Stimulated activated CD4-positive, alpha-beta T cell treated with anti-CD3 and anti-CD28 coated beads, TNF-alpha, amount 100 ng/mL, for 48 hours (primary cell): ENCODE measurements around the gene BAIAP2.

ENCODE experiments used
- DNase-seq, 3 donors: peaks; one replicate each; pipeline ENCODE4 v3.0.0-alpha.2; 2020; ENCODE audit warnings: low read depth in 3 of 3

Gene BAIAP2

GRCh38 chr17:81124377-81124776, 89.4 kb downstream of the BAIAP2 start:
- no peak for DNase-seq

- DNase-seq, result no peak
These were observed 90.7 kb downstream of the BAIAP2 start for GRCh38 chr17:81125573-81126081.

DNA sequence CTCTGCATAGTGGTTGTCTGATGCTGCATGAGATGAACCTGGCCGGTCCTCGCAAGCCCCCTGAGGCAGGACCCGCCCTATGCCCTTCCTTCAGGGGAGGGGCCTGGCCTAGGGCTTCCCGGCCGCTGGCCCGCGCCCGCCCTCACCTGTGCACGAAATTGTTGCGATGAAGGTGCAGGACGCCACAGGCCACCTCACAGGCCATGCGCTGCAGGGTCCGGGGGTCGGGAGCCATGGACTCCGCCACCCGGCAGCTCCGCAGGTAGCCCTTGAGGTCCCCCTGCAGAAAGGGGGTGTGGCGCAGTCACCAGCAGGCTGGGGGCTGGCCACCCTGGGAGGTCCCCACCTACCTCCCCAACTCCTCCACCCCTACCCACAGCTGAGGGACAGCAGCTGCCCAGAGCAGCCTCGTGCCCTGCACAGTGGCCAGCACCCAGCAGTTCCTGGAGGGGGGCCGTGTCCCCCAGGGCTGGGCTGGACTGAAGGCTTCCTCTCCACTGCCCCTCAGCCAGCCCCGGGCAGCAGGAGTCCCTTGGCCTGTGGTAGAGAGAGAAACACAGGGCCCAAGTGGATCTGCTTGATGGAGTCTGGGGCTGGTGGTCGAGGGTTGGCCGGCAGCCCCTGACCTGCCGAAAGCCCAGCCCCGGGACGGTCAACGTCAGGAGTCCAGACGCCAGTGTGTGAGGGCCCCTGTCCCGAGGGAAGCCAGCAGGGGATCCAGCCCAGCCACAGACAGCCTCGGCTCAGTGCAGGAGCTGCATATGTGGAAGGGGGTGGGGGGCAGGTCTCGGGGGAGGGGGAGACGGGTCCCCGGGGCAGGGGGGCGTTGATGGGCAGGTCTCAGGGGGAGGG, 91.6 kb downstream of the BAIAP2 start:
- no peak for DNase-seq

GRCh38 chr17:81127133-81127455, 92.1 kb downstream of the BAIAP2 start:
- no peak for DNase-seq

- DNase-seq, result no peak
These were observed 92.7 kb downstream of the BAIAP2 start for GRCh38 chr17:81127526-81128177.

- DNase-seq, result no peak
These were observed 93.4 kb downstream of the BAIAP2 start for GRCh38 chr17:81128338-81128737.

- DNase-seq, result no peak
These were observed 93.8 kb downstream of the BAIAP2 start for GRCh38 chr17:81128774-81129173.

DNA sequence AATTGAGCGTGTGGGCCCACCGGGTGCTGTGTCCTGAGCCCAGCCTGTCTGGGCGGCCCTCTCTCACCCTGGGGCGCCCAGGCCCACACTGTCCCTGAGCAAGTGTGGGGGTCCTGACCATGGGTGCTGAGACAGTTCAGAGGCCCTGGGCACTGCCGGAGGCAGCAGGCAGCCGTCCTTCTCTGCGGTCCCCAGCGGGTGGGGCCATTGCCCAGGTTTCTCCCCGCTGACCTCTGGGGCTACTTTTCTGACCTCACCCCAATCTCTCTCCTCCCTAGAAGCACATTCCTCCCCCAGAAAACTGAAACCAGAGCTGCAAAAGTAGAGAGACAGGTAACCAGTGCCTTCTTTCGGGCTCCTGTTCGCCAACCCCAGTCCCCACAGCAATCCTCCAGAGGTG, 94.3 kb downstream of the BAIAP2 start:
- DNase-seq, result no peak

DNA sequence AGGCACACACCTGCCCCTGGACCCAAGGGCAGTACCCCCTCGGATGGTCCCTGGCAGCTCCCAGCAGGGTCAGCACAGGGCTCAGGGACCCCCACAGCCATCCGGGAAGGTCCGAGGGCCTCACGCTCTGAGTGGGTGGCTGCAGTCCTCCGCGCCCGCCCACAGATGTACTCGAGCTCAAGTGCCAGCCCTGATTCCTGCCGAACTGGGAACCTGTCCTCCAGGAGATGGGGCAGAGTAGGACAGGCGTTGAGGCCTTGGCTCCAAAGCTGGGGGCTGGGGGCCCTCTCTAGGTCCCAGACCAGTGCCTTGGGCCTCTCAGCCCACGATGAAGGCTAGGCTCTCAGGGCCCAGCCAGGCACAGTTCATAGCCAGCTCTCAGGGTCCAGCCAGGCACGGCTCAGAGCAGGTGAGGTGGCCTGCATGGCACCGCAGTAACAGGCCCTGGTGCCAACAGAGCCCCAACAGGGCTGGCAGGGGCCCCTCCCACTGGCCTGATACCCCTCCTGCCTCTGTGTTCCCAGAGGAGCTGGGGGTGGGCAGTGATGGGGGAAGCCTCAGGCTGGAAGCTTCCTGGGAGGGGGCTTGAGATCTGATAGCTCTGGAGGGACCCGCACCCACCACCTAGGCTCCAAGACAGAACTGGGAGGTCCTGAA, 94.9 kb downstream of the BAIAP2 start:
- no peak for DNase-seq

DNA sequence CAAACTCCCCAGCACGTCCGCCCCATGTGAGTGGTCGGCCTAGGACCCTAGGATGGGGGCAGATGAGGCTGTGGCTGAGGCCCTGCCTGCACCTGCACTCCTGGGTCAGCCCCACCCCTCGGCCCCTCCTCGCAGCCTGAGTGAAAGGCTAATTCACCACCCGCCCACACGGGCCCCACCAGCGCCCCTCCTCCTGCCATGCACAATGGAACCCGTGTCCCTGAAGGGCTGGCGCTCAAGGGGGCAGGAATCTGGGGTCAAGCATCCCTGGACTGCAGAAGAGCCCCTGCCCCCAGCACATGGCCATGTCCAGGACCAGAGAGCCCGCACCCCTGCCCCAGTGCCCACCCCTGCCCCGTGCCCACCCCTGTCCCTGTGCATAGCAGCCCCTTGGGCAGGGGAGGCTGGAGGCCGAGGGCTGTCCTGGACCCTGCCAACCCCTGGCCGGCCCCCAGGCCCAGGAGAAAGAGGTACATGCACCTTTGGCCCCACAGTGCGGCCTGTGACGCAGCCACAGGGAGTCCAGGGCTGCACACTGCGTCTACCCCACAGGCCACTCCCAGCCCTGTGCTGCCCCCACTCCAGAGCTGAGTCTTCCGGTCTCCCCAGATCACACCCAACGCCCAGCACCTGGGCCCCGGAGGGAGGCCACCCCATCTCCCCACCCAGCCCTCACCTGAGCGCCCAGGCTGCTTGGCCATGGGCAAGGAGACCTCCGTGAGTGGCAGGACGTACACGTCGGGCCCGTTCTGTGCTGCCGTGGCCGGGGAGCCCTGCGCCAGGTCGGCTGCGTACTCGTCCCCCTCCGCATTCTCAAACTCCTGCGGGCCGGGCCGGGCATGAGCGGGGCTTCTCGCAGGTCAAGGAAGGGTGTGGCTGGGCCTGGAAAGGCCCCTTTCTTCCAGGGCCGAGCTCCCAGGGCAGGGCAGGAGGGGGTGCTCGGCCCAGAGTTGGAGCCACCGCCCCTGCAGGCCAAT, 95.7 kb downstream of the BAIAP2 start:
- no peak for DNase-seq

DNA sequence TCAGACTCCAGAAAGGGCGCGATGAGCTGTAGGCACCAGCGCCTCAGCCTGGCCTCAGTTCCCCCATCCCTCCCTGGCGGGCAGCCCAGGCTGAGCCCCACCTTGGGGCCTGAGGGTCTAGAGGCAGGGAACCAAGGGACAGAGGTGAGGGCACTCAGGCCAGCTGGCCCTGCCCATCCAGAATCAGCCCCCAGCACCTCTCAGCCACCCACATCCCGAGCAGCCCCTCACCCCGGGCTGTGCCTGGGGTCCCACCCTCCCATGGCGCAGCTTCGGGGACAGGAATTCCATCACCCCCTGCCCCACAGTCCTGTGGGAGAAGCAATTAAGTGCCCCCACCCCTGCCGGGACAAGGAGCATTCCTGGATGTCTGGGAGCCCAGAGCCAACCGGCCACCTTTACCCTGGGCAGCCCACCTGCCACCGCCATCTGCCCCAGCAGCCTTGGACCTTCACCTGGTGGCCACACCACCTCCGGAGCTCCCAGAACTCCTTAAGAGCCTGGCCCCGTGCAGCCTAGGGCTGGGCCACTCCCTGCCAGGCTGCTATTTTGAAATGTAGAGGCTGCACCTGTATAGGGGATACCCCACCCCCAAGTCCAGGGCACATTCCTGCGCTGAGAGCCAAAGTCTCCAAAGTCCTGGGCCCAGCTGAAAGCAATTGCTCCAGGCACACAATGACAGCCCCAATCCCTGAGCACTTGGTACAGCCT, 96.7 kb downstream of the BAIAP2 start:
- DNase-seq, result no peak

- DNase-seq, result no peak
These were observed 97.2 kb downstream of the BAIAP2 start for GRCh38 chr17:81132197-81132540.

DNA sequence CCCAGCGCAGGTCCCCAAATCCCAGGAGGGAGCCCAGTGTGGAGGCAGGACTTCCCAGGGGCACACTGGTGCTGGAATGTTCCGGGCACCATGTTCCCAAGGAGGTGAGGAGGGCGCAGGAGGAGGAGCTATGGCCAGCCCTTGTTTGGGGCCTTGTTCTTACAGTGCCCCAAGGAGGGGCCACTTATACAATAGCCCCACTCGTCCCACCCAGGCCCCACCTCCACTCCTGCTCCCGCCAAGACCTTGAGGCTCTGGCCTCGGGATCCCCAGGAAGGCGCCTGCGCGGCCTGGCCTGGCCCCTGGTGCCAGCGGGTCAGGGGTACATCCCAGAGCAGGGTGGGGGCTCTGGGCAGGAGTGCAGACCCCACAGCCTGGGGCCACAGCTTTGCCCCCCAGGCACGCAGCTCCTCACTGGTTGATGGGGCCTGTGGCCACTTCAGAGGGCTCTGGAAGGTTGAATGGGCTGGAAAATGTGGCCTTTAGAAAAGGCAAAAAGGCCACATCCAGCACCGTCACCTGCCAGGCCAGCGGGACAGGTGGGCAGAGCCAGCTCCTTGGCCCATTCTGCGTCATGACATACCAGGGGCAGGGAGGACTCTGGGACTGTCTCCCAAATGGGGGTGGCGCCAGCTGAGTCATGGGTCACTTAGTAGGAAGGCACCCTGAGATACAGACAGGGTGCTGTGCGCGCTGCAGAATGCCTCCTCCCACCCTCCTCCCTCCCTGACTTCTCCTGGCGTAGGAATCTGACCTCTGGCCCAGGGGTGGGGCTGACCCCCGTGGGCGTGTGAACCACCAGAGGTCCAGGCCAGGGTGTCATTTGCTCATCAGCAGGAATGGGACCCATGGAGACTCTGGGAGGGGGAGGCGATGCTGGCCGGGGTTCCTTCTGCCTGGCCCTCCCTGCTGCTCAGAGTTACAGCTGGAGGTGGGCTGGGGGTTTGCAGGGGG, 98.1 kb downstream of the BAIAP2 start:
- no peak for DNase-seq

DNA sequence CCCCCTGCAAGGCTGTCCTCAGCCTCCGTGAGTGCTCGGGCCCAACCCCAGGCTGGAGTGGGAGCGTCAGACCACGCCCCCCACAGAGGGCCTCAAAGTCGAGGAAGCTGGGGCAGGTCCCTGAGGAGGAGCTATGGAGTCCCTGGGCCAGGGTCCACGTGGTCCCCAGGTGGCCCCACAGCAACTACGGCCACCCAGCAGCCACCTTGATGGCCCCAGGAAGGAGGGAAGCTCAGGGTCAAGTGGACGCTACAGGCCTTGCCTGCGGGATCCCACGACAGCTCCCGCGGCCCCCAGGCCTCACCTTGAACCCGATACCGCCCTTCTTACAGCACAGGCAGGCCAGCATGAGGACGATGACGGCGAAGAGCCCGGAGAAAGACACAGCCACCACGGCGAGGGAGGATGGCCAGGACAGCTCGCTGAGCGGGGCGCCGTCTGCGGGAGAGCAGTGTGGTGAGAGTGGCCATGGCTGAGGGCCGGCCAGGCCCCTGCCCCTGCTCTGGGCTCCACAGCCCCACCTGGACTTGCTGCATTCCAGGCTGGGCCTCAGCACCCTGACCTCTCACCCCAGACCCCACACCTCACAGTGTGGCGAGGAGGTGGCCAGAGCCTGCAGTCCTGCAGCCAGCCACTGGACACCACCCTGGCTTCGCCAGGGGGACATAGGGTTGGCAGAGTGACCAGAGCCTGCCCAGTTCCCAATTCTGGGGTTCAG, 99.3 kb downstream of the BAIAP2 start:
- no peak for DNase-seq

DNA sequence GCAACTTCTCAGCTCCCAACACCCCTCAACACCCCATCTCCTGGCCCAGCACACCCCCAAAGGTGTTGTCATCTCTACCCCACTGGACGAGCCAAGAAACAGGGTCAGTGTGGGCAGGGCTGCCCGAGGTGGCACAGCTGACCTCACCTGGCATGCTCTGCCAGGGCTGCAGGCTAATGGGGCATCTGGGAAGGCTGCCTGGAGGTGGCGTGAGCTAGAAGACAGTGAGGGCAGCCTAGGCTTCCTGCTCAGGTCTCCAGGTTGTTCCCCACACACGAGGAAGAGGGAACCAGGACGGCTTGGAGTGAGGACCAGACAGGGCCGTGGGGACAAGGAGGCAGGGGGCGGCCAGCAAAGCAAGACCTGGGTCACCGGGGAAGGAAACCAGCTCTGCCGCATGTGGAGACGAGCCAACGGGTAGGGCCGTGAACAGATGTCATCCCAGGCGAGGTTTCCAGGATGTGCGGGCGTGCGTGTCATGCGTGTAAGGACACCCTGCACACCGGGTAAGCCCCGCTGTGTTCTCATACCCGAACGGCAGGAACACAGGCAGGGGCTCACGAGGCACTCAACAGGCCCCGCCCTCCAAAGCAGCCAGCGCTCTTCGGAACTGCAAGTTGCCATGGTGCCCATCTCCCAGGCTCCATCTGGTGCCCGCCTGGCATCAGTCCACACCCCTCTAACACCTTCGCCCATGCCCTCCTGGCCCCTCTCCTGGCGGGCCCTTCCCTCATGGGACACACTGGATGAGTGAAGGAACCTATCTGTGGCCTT, 100.7 kb downstream of the BAIAP2 start:
- no peak for DNase-seq

- no peak for DNase-seq
These were observed 101.4 kb downstream of the BAIAP2 start for GRCh38 chr17:81136366-81136765.

- no peak for DNase-seq
These were observed 102.3 kb downstream of the BAIAP2 start for GRCh38 chr17:81137248-81137647.

- no peak for DNase-seq
These were observed 103.1 kb downstream of the BAIAP2 start for GRCh38 chr17:81138083-81138482.
